Measurements from ENCODE around the gene SEC61B.
"Not testable (repeated sequence)": the region's sequence is repeated elsewhere in the genome, so short reads cannot be mapped to it uniquely, and the experiment has no call there.

Gene SEC61B

GRCh38 chr9:99192786-99193465 is 29.2 kb upstream of the SEC61B start:
- peak; percentile 11 for DNase-seq

DNA sequence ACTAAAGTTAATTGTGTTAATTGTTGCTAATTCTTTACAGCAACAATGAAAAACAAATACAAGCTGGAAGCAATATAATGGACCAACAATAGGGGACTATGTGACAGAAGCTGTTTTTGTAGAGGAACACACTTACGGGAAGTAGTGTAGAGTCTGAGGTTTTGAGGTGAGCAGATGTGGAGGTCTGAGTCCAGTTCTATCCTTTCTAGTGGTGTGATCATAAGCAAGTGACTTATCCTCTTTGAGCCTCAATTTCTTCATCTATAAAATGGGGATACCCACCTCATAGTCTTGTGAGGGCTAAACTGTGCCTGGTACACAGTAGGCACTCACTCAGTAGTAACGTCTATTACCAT is 28.6 kb upstream of the SEC61B start:
- DNase-seq: no peak

GRCh38 chr9:99196484-99196883 is 25.6 kb upstream of the SEC61B start:
- DNase-seq: not testable (repeated sequence)

DNA sequence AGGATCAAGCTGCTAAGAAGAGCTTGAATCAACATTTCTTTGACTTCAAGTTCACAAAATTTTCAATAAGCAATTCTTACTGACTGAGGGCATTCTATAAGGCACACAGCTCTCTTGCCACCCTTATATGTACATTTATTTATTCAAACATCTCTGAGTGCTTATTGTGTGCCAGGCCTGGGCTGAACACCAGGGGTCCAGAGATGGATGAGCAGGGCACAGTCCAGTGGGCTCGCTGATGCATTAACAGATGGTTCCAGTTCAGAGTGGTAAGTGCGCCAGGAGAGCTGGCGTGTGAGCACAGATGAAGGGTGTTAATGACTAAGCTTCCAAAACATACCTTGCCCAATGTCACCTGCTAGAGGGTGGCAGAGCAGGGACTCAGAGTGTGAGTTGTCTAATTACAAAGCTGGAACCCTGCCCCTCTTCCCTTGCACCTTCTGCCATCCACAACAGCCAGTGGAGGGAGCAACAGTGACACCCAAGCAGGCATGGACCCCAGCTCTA is 24.9 kb upstream of the SEC61B start:
- DNase-seq: no peak

DNA sequence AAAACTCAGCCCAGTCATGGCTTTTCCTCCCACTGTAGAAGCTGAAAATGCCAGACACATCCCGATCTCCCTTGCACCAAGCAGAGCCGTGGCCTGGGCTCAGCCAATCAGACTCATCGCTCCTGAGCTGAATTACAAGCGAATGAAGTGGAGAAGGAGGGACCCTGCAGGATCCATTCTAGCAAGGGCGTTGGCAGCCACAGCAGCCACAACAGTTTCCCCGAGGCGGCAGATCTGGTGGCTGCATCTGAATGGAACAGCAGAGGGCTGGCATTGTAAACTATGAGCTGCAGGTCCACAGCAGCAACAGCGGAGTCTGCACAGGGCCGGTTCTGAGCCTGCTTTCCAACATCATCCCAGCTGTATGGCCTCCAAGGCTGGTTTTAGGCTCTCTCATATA is 24.1 kb upstream of the SEC61B start:
- no peak for DNase-seq

- DNase-seq: no peak
Measured at GRCh38 chr9:99199938-99200539, 22.0 kb upstream of the SEC61B start.

DNA sequence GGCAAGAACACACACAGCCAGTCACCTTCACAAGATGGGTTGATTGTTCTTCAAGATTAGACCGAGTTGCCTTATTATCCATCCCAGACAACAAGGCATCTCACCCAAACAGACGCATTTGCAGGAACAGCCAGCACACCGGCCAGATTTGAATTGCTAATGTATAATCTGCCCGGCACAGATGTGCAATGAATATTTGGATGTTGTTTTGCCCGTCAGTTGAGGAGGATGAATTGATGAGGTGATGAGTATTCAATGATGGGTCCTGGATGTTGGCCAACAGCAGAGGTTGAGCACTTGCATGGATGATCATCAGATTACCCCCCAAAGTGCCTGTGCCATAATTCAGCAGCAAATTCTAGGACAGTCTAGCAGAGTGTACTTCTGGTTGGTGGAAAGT is 20.5 kb upstream of the SEC61B start:
- no peak for DNase-seq

GRCh38 chr9:99210572-99210971 is 11.5 kb upstream of the SEC61B start:
- no peak for DNase-seq

DNA sequence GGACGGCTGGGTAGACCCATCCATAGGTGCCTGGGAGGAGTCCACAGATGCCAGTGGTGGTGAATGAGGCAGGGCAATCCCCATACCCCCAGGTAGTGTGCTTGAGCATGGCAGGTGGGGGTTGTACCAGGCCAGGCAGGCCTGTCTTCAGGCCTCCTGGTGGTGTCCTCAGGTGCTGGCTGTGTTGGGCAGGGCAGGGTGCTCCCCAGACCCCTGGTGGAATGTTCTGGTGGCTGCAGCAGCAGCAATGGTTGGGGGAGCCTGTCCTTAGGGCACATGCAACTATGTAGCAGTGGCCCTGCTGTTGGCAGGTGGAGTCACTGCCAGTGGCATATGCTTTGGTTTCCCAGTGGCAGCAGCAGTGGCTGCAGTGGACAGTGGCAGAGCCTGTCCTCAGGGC is 10.3 kb upstream of the SEC61B start:
- DNase-seq: no peak

GRCh38 chr9:99213197-99213596 is 8.9 kb upstream of the SEC61B start:
- no peak for DNase-seq

DNA sequence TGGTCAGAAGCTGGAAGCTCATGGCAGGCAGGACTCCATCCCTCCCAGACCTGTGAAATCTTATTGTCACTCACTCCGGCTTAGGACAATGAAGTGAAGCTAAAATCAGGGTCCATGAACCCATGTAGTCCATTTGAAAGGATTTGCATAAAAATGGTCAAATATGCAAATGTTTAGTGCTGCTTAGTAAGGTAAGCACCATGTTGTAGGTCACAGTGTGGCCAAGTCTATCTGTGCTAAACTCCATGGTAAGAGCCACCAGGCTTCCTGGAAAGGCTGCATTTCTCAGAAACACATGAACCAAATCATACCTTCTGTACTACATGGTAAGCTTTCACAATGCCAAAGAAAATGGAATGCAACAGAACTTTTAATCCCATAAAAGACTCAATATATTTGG is 6.0 kb upstream of the SEC61B start:
- no peak for DNase-seq

DNA sequence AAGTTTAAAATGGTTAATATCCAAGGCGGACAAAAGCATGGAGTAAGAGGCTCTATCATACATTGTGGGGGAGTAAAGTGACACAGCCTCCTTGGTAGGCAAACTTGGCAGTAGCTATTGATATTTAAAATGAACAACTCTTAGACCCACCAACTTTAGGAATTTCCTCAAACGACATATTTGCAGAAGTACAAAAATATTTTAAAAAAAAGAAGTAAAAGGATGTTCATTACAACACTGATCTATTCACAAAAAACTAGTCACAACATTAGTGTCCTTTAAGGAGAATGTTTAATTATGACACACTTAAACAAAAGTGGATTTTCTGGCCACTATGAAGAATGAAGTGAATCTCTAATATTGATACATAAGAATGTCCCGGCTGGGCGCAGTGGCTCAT is 2.1 kb upstream of the SEC61B start:
- DNase-seq: no peak

DNA sequence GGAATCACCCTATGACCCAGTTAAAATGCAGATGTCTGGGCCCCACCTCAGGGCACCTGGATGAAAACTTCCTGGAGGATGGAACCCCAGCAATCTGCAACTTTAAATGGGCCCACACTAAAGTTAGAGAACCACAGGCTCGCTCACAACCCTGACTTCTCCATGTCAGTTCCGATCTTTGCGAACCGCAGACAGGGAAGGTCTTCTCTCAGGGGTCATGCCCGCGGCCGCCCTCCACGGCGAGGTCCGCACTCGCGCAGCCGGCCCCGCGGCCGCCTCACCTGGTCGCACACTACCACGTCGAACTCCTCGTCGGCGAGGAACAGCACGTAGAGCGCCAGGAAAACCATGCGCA is 839 bp upstream of the SEC61B start:
- DNase-seq: no peak

- DNase-seq: peak; percentile 12
Measured at GRCh38 chr9:99222416-99223270, 561 bp downstream of the SEC61B start.

- no peak for DNase-seq
Measured at GRCh38 chr9:99224445-99224844, 2.4 kb downstream of the SEC61B start.

GRCh38 chr9:99226054-99226453 is 4.0 kb downstream of the SEC61B start:
- no peak for DNase-seq

GRCh38 chr9:99230206-99230605 is 8.1 kb downstream of the SEC61B start:
- no peak for DNase-seq

DNA sequence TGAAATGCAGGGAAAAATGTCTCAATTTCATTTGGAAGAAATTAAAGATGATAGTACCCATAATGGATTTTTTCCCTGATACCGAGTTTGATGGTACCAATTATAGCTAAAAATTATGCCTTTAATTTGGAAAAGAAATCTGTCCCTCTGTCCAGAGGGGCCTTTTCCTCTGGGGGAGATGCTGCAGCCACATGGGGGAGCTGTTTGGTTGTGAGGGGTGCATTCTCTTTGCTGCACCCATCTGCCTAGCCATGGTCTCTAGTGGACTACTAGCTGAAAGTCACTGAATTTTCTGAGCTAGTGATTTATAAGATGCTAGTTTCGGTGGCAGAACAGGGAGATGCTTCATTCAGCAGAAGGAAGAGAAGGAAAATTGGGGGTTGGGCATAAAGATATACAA is 9.6 kb downstream of the SEC61B start:
- peak; percentile 37 for DNase-seq

DNA sequence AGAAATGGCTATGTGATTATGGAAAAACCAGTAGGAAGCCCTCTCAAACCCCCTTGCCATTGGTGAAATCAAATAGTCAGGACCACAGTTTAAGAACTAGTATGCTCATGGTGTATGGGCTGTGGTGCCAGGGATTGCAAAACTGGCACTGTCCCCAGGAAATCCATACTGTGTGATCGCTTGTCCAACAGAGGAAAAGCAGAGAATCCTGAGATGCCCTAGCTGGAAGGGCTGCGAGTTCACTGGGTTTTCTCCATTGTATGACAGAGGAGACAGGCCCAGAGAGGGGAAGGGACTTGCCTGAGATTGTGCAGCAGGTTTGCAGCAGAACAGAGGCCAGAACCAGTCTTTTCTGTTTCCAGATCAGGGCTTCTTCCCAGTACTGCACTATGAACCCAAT is 12.5 kb downstream of the SEC61B start:
- DNase-seq: no peak

- peak; percentile 56 for DNase-seq
Measured at GRCh38 chr9:99235069-99235468, 13.0 kb downstream of the SEC61B start.

- DNase-seq: peak; percentile 86
Measured at GRCh38 chr9:99235926-99236634, 14.0 kb downstream of the SEC61B start.

DNA sequence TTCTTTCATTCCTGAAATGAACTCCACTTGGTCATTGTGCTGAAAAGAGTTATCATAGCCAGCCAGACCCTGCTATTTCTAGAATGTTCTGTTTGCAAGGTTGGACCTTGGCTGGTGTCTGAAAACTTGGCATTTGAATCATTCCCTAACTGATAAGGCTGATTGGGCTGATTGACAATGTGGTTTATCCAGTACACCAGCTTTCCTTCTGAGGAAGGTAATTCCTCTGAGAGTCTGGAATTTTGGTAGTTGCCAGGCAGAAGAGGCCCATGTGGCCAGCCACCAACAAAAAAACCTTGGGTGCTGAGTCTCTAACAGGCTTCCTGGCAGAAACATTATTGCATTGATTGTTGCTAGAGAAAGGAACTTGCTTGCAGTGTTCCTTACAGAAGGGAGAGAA is 15.3 kb downstream of the SEC61B start:
- no peak for DNase-seq

DNA sequence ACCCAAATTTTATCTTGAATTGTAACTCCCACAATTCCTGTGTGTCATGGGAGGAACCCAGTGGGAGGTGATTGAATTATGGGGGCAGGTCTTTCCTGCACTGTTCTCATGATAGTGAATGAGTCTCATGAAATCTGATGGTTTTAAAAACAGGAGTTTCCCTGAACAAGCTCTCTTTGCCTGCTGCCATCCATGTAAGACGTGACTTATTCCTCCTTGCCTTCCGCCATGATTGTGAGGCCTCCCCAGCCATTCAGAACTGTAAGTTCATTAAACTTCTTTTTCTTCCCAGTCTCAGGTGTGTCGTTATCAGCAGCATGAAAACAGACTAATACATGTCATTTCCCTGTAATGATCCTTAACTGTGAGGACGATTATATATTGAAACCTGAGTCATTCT is 15.8 kb downstream of the SEC61B start:
- DNase-seq: not testable (repeated sequence)

All from RPMI8226 (cell line).